Measurements from ENCODE around the gene CRIP1.
A peak's percentile ranks its signal among the peaks of the same experiment; 100 is the strongest.

CRIP1 gene

DNA sequence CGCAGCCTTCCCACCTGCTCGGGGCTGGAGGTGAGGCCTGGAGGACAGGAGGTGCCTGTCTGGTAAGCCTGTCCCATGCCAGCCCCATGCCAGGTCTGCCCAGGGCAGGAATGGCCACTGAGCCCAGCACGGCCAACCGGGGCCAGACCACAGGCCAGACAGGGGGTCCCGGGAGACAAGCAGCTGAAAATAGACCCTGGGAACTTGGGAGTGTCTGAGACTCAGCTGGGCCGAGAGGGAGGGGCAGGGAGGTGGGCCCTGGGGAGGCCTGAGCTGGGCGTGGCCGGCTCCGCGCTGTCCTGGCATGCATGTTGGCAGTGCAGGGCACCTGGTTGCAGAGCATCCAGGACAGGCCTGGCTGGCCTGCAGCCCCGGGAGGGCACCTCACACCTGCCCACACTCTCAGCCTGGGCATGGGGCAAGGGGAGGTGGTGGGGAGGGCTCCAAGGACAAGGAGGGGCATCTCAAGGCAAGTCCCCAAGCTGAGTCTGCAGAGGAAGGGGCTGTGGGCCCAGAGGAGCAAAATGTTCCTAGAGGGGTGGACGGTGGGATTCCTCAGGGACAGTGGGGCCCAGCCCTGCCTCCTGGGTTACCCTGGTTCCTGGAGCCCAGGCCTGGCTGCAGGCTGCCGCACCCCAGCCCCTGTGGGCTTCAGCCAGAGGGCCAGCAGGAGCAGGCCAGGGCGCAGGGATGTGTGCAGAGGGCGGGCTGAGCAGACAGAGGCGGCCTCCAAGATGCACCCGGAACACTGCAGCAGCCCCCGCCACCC is 3.2 kb upstream of the CRIP1 start:
- Histone ChIP-seq H2BK15ac (ENCODE audit: low read length) (peak overlapping the region; percentile 60), H3K4me2 (ENCODE audit: insufficient read depth, low read length, poor library complexity, severe bottlenecking) (no peak overlapping the region), H3K79me1 (ENCODE audit: low read depth, low read length) (no peaks in the 10 kb centered on the region), H3K9ac (ENCODE audit: low read depth, low read length, poor library complexity) (peak overlapping the region; percentile 74), H2AK5ac (ENCODE audit: low read depth, low read length) (peak overlapping the region; percentile 77), H3K27ac (replicated peaks; ENCODE audit: low read length) (no peak overlapping the region), H2AFZ (ENCODE audit: low read length) (peak overlapping the region; percentile 20), H2BK5ac (ENCODE audit: low read length) (peak overlapping the region; percentile 83), H4K91ac (ENCODE audit: low read depth, low read length, poor library complexity) (peak overlapping the region; percentile 59), H3K4me1 (ENCODE audit: control insufficient read depth in 2 of 2, insufficient read depth in 1 of 2, low read depth in 1 of 2, low read length in 2 of 2) (peaks cover 57 to 62% of the 10 kb centered on the region in 2 donors), H4K8ac (ENCODE audit: low read depth, low read length) (peak overlapping the region; percentile 19), H3K36me3 (replicated peaks in 1 of 2; ENCODE audit: control insufficient read depth in 2 of 2, insufficient read depth in 2 of 2, low read length in 2 of 2) (no peaks in the 10 kb centered on the region), H3K27me3 (ENCODE audit: control insufficient read depth in 3 of 3, insufficient read depth in 3 of 3, low read depth in 1 of 3, low read length in 3 of 3) (peaks cover 0 to 49% (median 21%) of the 10 kb centered on the region in 3 experiments), H3K18ac (ENCODE audit: low read length) (peak overlapping the region; percentile 33), H3K4me3 (ENCODE audit: low read length in 2 of 2) (no peak overlapping the region), H3K14ac (ENCODE audit: low read length) (peak overlapping the region; percentile 31), H3K23ac (ENCODE audit: low read depth, low read length, poor library complexity) (no peak overlapping the region), H2BK120ac (ENCODE audit: low read depth, low read length) (no peak overlapping the region), H3K9me3 (replicated peaks in 1 of 2; ENCODE audit: control insufficient read depth in 2 of 2, insufficient read depth in 1 of 2, low read depth in 1 of 2, low read length in 2 of 2) (peaks cover 0 to 6% of the 10 kb centered on the region in 2 donors), H2BK12ac (ENCODE audit: low read length) (peak overlapping the region; percentile 97), H3K4ac (ENCODE audit: low read length) (peak overlapping the region; percentile 90)
- no CpG with 5 or more reads among the region's 18 CpGs for WGBS, 2 donors (ENCODE audit: extremely low coverage in 2 of 2, insufficient read length in 2 of 2, insufficient replicate concordance in 1 of 2)
- DNase-seq (ENCODE audit: low spot score): no peak

DNA sequence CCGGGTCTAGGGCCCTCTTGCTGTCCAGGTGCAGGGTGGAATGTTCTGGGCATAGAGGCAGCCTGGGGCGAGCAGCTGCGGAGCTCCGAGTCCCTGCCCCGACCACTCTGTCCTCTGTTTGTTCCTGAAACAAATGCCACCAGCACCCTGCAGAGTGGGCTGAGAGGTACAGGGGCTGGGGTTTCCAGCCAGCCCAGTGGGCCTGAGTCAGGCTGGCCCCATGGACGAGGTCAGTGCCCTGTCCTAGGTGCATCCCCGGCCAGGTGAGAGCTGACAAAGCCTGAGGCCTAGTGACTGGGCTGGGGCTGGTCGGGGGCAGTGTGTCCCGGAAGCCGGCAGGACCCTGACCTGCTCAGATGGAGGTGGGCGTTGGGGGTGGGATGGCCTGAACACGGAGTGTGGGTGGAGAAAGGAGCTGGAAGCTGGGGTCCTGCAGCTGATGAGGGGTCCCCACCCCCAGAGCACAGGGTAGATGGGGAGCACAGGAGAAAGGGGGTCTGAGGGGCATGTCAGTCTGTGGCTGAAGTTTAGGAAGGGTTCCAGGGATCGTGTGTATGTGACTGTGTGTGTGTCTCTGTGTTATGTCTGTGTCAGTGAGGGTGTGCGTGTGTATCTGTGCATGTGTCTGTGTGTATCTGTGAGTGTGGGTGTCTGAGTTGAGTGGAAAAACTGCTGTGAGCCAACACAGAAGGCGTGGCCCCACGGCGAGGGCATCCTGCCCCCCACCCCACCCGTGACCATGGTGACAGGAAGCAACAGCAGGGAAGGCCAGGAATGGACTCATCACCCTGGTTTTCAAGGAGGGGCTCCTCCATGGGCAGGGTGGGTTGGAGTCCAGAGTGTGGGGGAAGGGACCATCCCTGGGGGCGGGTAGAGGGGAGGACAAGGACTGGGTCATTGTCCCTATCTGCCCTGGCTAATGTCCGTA is 2.4 kb upstream of the CRIP1 start:
- Histone ChIP-seq H3K4ac (ENCODE audit: low read length) (no peak overlapping the region), H3K4me1 (ENCODE audit: control insufficient read depth in 2 of 2, insufficient read depth in 1 of 2, low read depth in 1 of 2, low read length in 2 of 2) (peaks cover 61 to 71% of the 10 kb centered on the region in 2 donors), H2BK5ac (ENCODE audit: low read length) (peak overlapping the region; percentile 83), H2BK15ac (ENCODE audit: low read length) (peak overlapping the region; percentile 97), H3K9ac (ENCODE audit: low read depth, low read length, poor library complexity) (peak overlapping the region; percentile 38), H2AK5ac (ENCODE audit: low read depth, low read length) (peak overlapping the region; percentile 97), H3K18ac (ENCODE audit: low read length) (peak overlapping the region; percentile 97), H2BK12ac (ENCODE audit: low read length) (peak overlapping the region; percentile 91), H3K27ac (replicated peaks; ENCODE audit: low read length) (no peak overlapping the region), H3K4me3 (ENCODE audit: low read length in 2 of 2) (peak overlapping the region in 1 of 2 donors; percentile 38), H4K91ac (ENCODE audit: low read depth, low read length, poor library complexity) (peak overlapping the region; percentile 2), H2BK120ac (ENCODE audit: low read depth, low read length) (peak overlapping the region; percentile 48), H3K14ac (ENCODE audit: low read length) (peak overlapping the region; percentile 40), H4K8ac (ENCODE audit: low read depth, low read length) (peak overlapping the region; percentile 19), H3K36me3 (replicated peaks in 1 of 2; ENCODE audit: control insufficient read depth in 2 of 2, insufficient read depth in 2 of 2, low read length in 2 of 2) (no peaks in the 10 kb centered on the region), H3K23ac (ENCODE audit: low read depth, low read length, poor library complexity) (peak overlapping the region; percentile 49), H3K79me1 (ENCODE audit: low read depth, low read length) (no peaks in the 10 kb centered on the region), H3K9me3 (replicated peaks in 1 of 2; ENCODE audit: control insufficient read depth in 2 of 2, insufficient read depth in 1 of 2, low read depth in 1 of 2, low read length in 2 of 2) (peaks cover 0 to 6% of the 10 kb centered on the region in 2 donors), H3K4me2 (ENCODE audit: insufficient read depth, low read length, poor library complexity, severe bottlenecking) (peak overlapping the region; percentile 31), H2AFZ (ENCODE audit: low read length) (peak overlapping the region; percentile 20), H3K27me3 (ENCODE audit: control insufficient read depth in 3 of 3, insufficient read depth in 3 of 3, low read depth in 1 of 3, low read length in 3 of 3) (peaks cover 0 to 41% (median 17%) of the 10 kb centered on the region in 3 experiments)
- DNase-seq (ENCODE audit: low spot score): no peak
- WGBS, 2 donors (ENCODE audit: extremely low coverage in 2 of 2, insufficient read length in 2 of 2, insufficient replicate concordance in 1 of 2): no CpG with 5 or more reads among the region's 20 CpGs

DNA sequence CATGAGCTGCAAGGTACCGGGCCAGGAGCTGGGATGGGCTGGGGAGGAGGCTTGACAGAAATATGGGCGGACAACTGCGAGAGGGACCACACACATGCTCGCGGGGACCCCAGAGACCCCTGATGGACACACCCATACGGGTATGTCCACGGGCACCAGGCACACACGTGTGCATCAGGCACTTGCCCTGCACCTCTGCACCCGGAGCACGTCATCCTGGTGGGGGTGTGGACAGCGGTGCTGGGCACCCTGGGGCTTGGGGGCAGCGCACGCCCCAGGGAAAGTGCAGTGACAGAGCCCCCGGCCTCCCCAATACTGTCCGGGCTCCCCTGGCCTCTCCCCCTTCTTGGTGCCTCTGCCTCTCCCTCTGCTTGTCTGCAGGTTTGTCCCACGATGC is 1.7 kb upstream of the CRIP1 start:
- H3K18ac ChIP-seq (ENCODE audit: low read length): peak overlapping the region; percentile 97
- no peak overlapping the region for H2AFZ ChIP-seq (ENCODE audit: low read length)
- H2BK120ac ChIP-seq (ENCODE audit: low read depth, low read length): peak overlapping the region; percentile 48
- peaks cover 0 to 34% (median 10%) of the 10 kb centered on the region in 3 experiments for H3K27me3 ChIP-seq (ENCODE audit: control insufficient read depth in 3 of 3, insufficient read depth in 3 of 3, low read depth in 1 of 3, low read length in 3 of 3)
- H3K4me1 ChIP-seq (ENCODE audit: control insufficient read depth in 2 of 2, insufficient read depth in 1 of 2, low read depth in 1 of 2, low read length in 2 of 2): peaks cover 58 to 72% of the 10 kb centered on the region in 2 donors
- H2BK15ac ChIP-seq (ENCODE audit: low read length): peak overlapping the region; percentile 97
- no peak overlapping the region for H3K27ac ChIP-seq (replicated peaks; ENCODE audit: low read length)
- peak overlapping the region; percentile 97 for H2AK5ac ChIP-seq (ENCODE audit: low read depth, low read length)
- H4K8ac ChIP-seq (ENCODE audit: low read depth, low read length): no peak overlapping the region
- peak overlapping the region; percentile 2 for H4K91ac ChIP-seq (ENCODE audit: low read depth, low read length, poor library complexity)
- H3K9ac ChIP-seq (ENCODE audit: low read depth, low read length, poor library complexity): no peak overlapping the region
- H3K4me3 ChIP-seq (ENCODE audit: low read length in 2 of 2): no peak overlapping the region
- WGBS, 2 donors (ENCODE audit: extremely low coverage in 2 of 2, insufficient read length in 2 of 2, insufficient replicate concordance in 1 of 2): no CpG with 5 or more reads among the region's 16 CpGs
- H3K36me3 ChIP-seq (replicated peaks in 1 of 2; ENCODE audit: control insufficient read depth in 2 of 2, insufficient read depth in 2 of 2, low read length in 2 of 2): no peaks in the 10 kb centered on the region
- no peak overlapping the region for H3K4me2 ChIP-seq (ENCODE audit: insufficient read depth, low read length, poor library complexity, severe bottlenecking)
- H2BK12ac ChIP-seq (ENCODE audit: low read length): no peak overlapping the region
- H3K23ac ChIP-seq (ENCODE audit: low read depth, low read length, poor library complexity): no peak overlapping the region
- no peak for DNase-seq (ENCODE audit: low spot score)
- peak overlapping the region; percentile 40 for H3K14ac ChIP-seq (ENCODE audit: low read length)
- peak overlapping the region; percentile 89 for H3K4ac ChIP-seq (ENCODE audit: low read length)
- peaks cover under 1% of the 10 kb centered on the region for H3K79me1 ChIP-seq (ENCODE audit: low read depth, low read length)
- H3K9me3 ChIP-seq (replicated peaks in 1 of 2; ENCODE audit: control insufficient read depth in 2 of 2, insufficient read depth in 1 of 2, low read depth in 1 of 2, low read length in 2 of 2): peaks cover 0 to under 1% of the 10 kb centered on the region in 2 donors
- H2BK5ac ChIP-seq (ENCODE audit: low read length): peak overlapping the region; percentile 85

All from neuronal stem cell (in vitro differentiated cells).